Esophagus squamous epithelium (tissue), 5 donors: ENCODE results near the gene MAGOH. TPM values are rescaled to one million over a fixed set of nuclear protein-coding genes. Genes with fewer than 3 reads are reported as not detected.
"Not testable (repeated sequence)": the region's sequence is repeated elsewhere in the genome, so short reads cannot be mapped to it uniquely, and the experiment has no call there.

Source experiments
- DNase-seq: peaks from one replicate; lab custom pipeline; 2025; lab: John Stamatoyannopoulos, UW
- H3K27ac ChIP-seq, 4 donors: fragments of 200-600 bp; sonication (generic); one replicate each; pipeline ENCODE4 v1.5.1; 2016 to 2019; ENCODE audit warnings: mild to moderate bottlenecking in 1 of 4
- H3K27me3 ChIP-seq, 4 donors: fragments of 200-600 bp; sonication (generic); 1 replicate in 3 of 4; 2 replicates in 1 of 4; pipeline versions ENCODE4 v1.5.1 to v1.6.0; 2017 to 2021; ENCODE audit warnings: antibody characterized with exemption in 1 of 4
- H3K36me3 ChIP-seq, 3 donors: fragments of 200-600 bp; sonication (generic); one replicate each; pipeline ENCODE4 v1.5.1; 2016 to 2019
- H3K4me1 ChIP-seq, 3 donors: fragments of 200-600 bp; sonication (generic); one replicate each; pipeline ENCODE4 v1.5.1; 2017 to 2019
- H3K4me3 ChIP-seq, 4 donors: fragments of 200-600 bp; sonication (generic); 1 replicate in 3 of 4; 2 replicates in 1 of 4; pipeline ENCODE4 v1.5.1; 2016 to 2019; ENCODE audit warnings: mild to moderate bottlenecking in 2 of 4, moderate library complexity in 1 of 4
- H3K9me3 ChIP-seq, 3 donors: fragments of 200-600 bp; sonication (generic); one replicate each; pipeline ENCODE4 v1.5.1; 2016 to 2019
- POLR2A ChIP-seq, 4 donors: fragments of 450-650 bp; IDR thresholded peaks; one replicate each; pipeline ENCODE4 v1.6.1; 2017; ENCODE audit warnings: antibody characterized with exemption in 4 of 4, mild to moderate bottlenecking in 4 of 4, moderate library complexity in 3 of 4
- WGBS, 2 donors: methylation state at CpG; one replicate each; pipeline ENCODE4 v1.1.5; 2018; 5-methylcytosine and 5-hydroxymethylcytosine counted together
- intact Hi-C: fragments of 100-400 bp; cut with DNase I; formaldehyde crosslinking; loops from one replicate; pipeline ENCODE4 v1.15.0; 2022
- total RNA-seq, 4 donors: library from RNA; depleted of rRNA; stranded (reverse); fragments of >200 nt; gene quantifications; one replicate each; pipeline ENCODE4 v1.1.0, GENCODE V29; 2016
- TF ChIP-seq, protein P1 (sequence below), 6 experiments: fragments of 450-650 bp in 4 of 6; fragments of 200-600 bp in 2 of 6; sonication (generic) in 2 of 6; IDR thresholded peaks; one replicate each; pipeline ENCODE4 v1.5.1; 2016 to 2019; ENCODE audit warnings: antibody characterized with exemption in 6 of 6, mild to moderate bottlenecking in 4 of 6, moderate library complexity in 4 of 6
- donor health status: DM: yes; HTN: yes; CAD: no.

MAGOH gene
- total RNA-seq, 4 donors from 2014 or later = 27.6 to 52.7 (median 41.8) TPM

DNA sequence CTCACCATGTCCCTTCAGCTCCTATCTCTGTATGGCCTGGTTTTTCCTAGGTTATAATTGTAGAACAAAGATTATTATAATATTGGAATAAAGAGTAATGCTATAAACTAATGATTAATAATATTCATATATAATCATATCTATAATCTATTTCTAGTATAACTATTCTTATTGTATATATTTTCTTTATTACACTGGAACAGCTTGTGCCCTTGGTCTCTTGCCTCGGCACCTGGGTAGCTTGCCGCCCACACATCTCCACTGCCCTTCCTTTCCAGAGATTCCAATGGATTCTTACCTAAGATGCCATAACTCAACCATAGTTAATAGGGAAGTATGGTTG is 52.4 kb downstream of the MAGOH start:
- 54 to 63% methylated on average over 2 of the region's 2 CpGs for WGBS, 2 donors
- H3K36me3 ChIP-seq, H3K27ac ChIP-seq, H3K27me3 ChIP-seq, H3K4me1 ChIP-seq, H3K9me3 ChIP-seq, DNase-seq, H3K4me3 ChIP-seq: not testable (repeated sequence)
- intact Hi-C loops = loop anchor here (10.0 kb wide), 2 partner anchors 281 to 481 kb away; no protein-coding TSS in a partner anchor
- TF ChIP-seq, protein P1, sequence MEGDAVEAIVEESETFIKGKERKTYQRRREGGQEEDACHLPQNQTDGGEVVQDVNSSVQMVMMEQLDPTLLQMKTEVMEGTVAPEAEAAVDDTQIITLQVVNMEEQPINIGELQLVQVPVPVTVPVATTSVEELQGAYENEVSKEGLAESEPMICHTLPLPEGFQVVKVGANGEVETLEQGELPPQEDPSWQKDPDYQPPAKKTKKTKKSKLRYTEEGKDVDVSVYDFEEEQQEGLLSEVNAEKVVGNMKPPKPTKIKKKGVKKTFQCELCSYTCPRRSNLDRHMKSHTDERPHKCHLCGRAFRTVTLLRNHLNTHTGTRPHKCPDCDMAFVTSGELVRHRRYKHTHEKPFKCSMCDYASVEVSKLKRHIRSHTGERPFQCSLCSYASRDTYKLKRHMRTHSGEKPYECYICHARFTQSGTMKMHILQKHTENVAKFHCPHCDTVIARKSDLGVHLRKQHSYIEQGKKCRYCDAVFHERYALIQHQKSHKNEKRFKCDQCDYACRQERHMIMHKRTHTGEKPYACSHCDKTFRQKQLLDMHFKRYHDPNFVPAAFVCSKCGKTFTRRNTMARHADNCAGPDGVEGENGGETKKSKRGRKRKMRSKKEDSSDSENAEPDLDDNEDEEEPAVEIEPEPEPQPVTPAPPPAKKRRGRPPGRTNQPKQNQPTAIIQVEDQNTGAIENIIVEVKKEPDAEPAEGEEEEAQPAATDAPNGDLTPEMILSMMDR (IDR thresholded peaks at IDR 0.05) = peak in 1 of 6 experiments; percentile 11

DNA sequence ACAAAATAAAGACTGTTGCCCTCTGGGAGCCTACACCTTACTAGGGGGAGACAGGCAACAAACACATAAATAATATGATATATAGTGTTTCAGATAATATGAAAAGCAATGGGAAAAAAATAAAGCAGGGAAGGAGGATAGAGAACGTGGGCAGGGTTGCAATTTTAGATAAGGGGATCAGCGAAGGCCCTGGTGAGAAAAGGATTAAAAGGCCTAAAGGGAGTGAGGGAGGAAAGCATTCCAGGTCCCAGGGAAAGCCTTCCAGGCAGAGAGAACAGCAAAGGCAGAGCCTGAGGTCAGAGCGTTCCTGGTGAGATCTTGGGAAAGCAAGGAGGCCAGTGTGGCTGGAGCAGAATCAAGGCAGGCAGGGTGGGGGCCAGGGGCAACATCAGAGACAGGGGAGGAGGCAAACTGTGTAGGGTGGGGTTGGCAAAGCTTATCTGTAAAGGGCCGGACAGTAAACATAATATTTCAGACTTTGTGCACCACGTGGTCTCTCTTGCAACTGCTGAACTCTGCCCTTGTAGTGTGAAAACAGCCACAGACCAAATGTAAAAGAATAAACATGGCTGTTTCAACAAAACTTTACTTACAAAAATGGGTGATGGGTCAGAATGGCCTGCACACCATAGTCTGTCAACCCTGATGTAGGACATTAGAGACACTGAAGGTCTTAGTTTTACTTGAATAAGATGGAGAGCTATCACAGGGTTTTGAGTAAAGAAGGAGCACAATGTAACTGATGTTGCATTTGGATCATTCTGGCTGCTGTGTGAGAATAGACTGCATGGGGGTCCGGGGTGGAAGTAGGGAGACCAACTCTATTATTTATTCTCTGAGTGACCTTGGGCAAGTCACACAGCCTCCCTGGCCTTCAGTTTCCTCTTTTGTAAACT is 55.0 kb downstream of the MAGOH start:
- no peaks in the 10 kb centered on the region for H3K9me3 ChIP-seq
- no peak overlapping the region for H3K4me3 ChIP-seq
- peaks cover 0 to 10% (median 10%) of the 10 kb centered on the region in 3 donors for H3K4me1 ChIP-seq
- H3K36me3 ChIP-seq = no peaks in the 10 kb centered on the region
- WGBS, 2 donors = 66 to 69% methylated on average over 6 of the region's 6 CpGs
- TF ChIP-seq, protein P1 (IDR thresholded peaks at IDR 0.05) = no peak
- no peak for TF ChIP-seq POLR2A (IDR thresholded peaks at IDR 0.05)
- intact Hi-C loops = loop anchor here (10.0 kb wide), 2 partner anchors 279 to 479 kb away; no protein-coding TSS in a partner anchor
- peak overlapping the region in 3 of 4 donors; percentile 8 to 79 (median 35) for H3K27ac ChIP-seq
- DNase-seq = no peak
- H3K27me3 ChIP-seq = peaks cover 0 to 4% (median 0%) of the 10 kb centered on the region in 4 donors

DNA sequence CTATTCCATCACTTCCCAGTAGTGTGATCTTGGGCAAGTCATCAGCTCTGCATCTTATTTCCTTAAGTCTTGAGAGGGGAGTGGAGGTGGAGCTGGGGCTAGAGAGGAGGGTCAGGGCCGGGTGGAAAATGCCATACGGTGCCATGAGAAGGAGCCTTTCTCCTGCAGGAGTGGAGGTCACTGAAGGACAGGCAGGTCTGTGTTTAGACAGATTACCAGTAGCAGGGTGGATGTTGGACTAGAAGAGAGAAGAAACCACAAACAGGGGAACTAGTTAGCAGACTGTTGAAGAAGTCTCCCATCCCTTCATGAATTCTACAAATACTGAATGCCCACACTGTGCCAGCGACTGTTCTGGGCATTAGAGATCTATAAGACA is 55.6 kb downstream of the MAGOH start:
- intact Hi-C loops = loop anchor here (10.0 kb wide), 2 partner anchors 278 to 478 kb away; no protein-coding TSS in a partner anchor
- Histone ChIP-seq H3K36me3 (no peaks in the 10 kb centered on the region), H3K27me3 (peaks cover 0 to 4% (median 0%) of the 10 kb centered on the region in 4 donors), H3K9me3 (no peaks in the 10 kb centered on the region), H3K4me3 (no peak overlapping the region), H3K4me1 (peaks cover 0 to 10% (median 10%) of the 10 kb centered on the region in 3 donors), H3K27ac (peak overlapping the region in 3 of 4 donors; percentile 8 to 79 (median 35))
- WGBS, 2 donors = 59 to 70% methylated on average over 3 of the region's 3 CpGs
- DNase-seq = no peak
- no peak for TF ChIP-seq POLR2A (IDR thresholded peaks at IDR 0.05)
- TF ChIP-seq, protein P1 (IDR thresholded peaks at IDR 0.05) = no peak

DNA sequence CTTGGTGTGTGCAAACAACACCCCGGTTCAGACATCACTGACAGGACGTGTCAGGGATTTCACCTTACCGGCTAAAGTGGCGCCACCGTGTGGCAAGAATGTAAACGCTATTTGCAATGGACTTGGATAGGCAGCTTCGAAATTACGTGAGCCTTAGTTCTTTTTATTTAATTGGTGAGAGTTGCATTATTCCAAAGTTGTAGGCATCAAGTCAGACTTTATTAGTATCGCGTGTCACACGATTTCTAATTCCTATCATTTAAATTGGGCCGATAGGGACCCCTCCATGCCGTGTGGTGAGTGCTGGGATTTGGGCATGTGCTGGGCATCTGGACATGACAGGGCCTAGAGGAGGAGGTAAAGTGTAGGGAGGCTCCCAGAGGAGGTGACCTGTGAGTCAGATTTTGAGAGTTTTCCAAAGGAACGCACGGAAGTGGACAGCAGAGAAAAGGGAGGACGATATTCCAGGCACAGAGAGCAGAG is 56.2 kb downstream of the MAGOH start:
- intact Hi-C loops = loop anchor here (10.0 kb wide), 2 partner anchors 277 to 477 kb away; no protein-coding TSS in a partner anchor
- H3K36me3 ChIP-seq = no peaks in the 10 kb centered on the region
- H3K4me3 ChIP-seq = no peak overlapping the region
- H3K9me3 ChIP-seq = no peaks in the 10 kb centered on the region
- DNase-seq = no peak
- H3K27me3 ChIP-seq = peaks cover 0 to 4% (median 0%) of the 10 kb centered on the region in 4 donors
- peak overlapping the region in 3 of 4 donors; percentile 8 to 79 (median 35) for H3K27ac ChIP-seq
- H3K4me1 ChIP-seq = peaks cover 0 to 14% (median 10%) of the 10 kb centered on the region in 3 donors
- WGBS, 2 donors = 16 to 27% methylated on average over 16 of the region's 16 CpGs
- TF ChIP-seq POLR2A (IDR thresholded peaks at IDR 0.05) = no peak
- TF ChIP-seq, protein P1 (IDR thresholded peaks at IDR 0.05) = peak; percentile 78 to 92 (median 87)

DNA sequence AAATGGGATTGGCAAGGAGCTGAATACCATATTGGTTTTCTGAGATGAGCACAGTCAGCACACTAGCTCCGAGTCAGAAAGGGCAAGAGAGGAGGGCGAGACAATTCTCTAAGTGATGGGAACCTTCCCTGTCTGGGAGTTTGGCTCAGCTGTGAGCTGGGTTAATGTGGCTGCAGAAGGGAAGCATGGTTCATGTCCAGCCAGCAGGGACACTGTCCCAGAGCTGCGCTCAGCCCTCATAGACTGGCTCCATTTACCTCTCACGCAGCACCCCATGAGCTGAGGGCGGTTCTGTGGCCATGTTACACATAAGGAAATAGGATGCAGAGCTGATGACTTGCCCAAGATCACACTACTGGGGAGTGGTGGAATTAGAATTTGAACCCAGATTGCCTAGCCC is 57.4 kb downstream of the MAGOH start:
- TF ChIP-seq, protein P1 (IDR thresholded peaks at IDR 0.05) = no peak
- TF ChIP-seq POLR2A (IDR thresholded peaks at IDR 0.05) = no peak
- intact Hi-C loops = loop anchor here (10.0 kb wide), 2 partner anchors 276 to 476 kb away; no protein-coding TSS in a partner anchor
- Histone ChIP-seq H3K4me1 (peaks cover 0 to 25% (median 10%) of the 10 kb centered on the region in 3 donors), H3K4me3 (no peak overlapping the region), H3K9me3 (no peaks in the 10 kb centered on the region), H3K27ac (no peak overlapping the region), H3K27me3 (no peaks in the 10 kb centered on the region), H3K36me3 (no peaks in the 10 kb centered on the region)
- WGBS, 2 donors = 86% methylated on average over 2 of the region's 5 CpGs; no CpG with 5 or more reads in 1 of the 2 donors
- no peak for DNase-seq
